HG03280 (cell line): ENCODE results near the gene STK38.

Experiments used
- ATAC-seq: cut with Tn5 transposase; IDR thresholded peaks from one replicate; pipeline ENCODE4 v1.9.1; 2021; ENCODE audit warnings: mild to moderate bottlenecking, moderate library complexity; ENCODE audit not compliant: unreplicated experiment

Gene STK38

GRCh38 chr6:36566418-36566905, 19.2 kb upstream of the STK38 start:
- ATAC-seq: no peak

GRCh38 chr6:36563928-36564284, 16.6 kb upstream of the STK38 start:
- ATAC-seq: no peak

GRCh38 chr6:36563237-36563927, 16.1 kb upstream of the STK38 start:
- ATAC-seq: no peak

GRCh38 chr6:36560822-36561221, 13.5 kb upstream of the STK38 start:
- ATAC-seq: no peak

GRCh38 chr6:36559011-36559793, 11.9 kb upstream of the STK38 start:
- ATAC-seq: no peak

GRCh38 chr6:36556281-36556680, 9.0 kb upstream of the STK38 start:
- no peak for ATAC-seq

- ATAC-seq: no peak
These were observed 8.5 kb upstream of the STK38 start for GRCh38 chr6:36555750-36556252.

- no peak for ATAC-seq
These were observed 3.3 kb upstream of the STK38 start for GRCh38 chr6:36550473-36551000.

GRCh38 chr6:36548401-36548743, 1.1 kb upstream of the STK38 start:
- ATAC-seq: no peak

- no peak for ATAC-seq
These were observed 544 bp upstream of the STK38 start for GRCh38 chr6:36547646-36548400.

- ATAC-seq: no peak
These were observed 865 bp downstream of the STK38 start for GRCh38 chr6:36546308-36546919.

GRCh38 chr6:36545767-36546307, 1.4 kb downstream of the STK38 start:
- ATAC-seq: no peak

GRCh38 chr6:36544228-36544627, 3.1 kb downstream of the STK38 start:
- ATAC-seq: no peak

GRCh38 chr6:36542041-36542440, 5.2 kb downstream of the STK38 start:
- ATAC-seq: no peak

GRCh38 chr6:36539814-36540568, 7.3 kb downstream of the STK38 start:
- ATAC-seq: no peak

GRCh38 chr6:36536873-36537547, 10.3 kb downstream of the STK38 start:
- ATAC-seq: no peak

- ATAC-seq: no peak
These were observed 14.0 kb downstream of the STK38 start for GRCh38 chr6:36533321-36533720.

GRCh38 chr6:36526066-36526465, 21.2 kb downstream of the STK38 start:
- ATAC-seq: no peak

- no peak for ATAC-seq
These were observed 21.9 kb downstream of the STK38 start for GRCh38 chr6:36525346-36525745.
